HG03378 (cell line): ENCODE data around the gene SFMBT2.

Experiments
- ATAC-seq: cut with Tn5 transposase; IDR thresholded peaks from one replicate; pipeline ENCODE4 v1.9.1; 2021; ENCODE audit warnings: mild to moderate bottlenecking, moderate library complexity; ENCODE audit not compliant: unreplicated experiment

Gene SFMBT2

GRCh38 chr10:7117806-7118674 is 292.8 kb downstream of the SFMBT2 start:
- ATAC-seq = no peak

GRCh38 chr10:7117177-7117799 is 293.5 kb downstream of the SFMBT2 start:
- ATAC-seq = no peak

GRCh38 chr10:7111561-7111960 is 299.3 kb downstream of the SFMBT2 start:
- no peak for ATAC-seq

GRCh38 chr10:7111089-7111488 is 299.7 kb downstream of the SFMBT2 start:
- no peak for ATAC-seq
